ENCODE measurements around the gene NLRP7. TPM values are rescaled to one million over a fixed set of nuclear protein-coding genes. Genes with fewer than 3 reads are reported as not detected.
A peak's percentile ranks its signal among the peaks of the same experiment; 100 is the strongest.
"Not testable (repeated sequence)": the region's sequence is repeated elsewhere in the genome, so short reads cannot be mapped to it uniquely, and the experiment has no call there.

NLRP7 gene
- total RNA-seq, 1 experiment from 2014 or later = 0.11 TPM

DNA sequence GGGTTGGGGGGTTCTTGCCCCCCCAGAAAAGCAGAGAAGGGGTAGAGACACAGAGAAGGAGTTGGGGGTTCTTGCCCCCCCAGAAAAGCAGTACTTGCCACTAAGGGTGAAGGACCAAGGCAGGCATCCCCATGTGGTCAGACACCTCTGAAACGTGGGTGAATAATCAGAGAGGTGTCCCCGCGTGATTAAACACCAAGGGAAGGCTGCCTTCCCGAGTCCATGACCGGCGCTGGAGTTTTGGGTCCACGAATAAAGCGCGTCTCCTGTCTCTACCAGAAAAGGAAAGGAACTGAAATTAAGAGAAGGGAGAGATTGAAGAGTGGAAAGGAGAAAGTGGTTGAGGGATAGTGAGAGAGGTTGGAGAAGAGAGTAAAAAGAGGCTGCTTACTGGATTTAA is 47.7 kb downstream of the NLRP7 start:
- not testable (repeated sequence) for H3K4me3 ChIP-seq (ENCODE audit: low read length); H2AFZ ChIP-seq (ENCODE audit: low read length); DNase-seq; H3K9me3 ChIP-seq (ENCODE audit: low read length); H4K20me1 ChIP-seq (ENCODE audit: insufficient read depth, low read depth, low read length); H3K27me3 ChIP-seq (ENCODE audit: low read length); H3K79me2 ChIP-seq (ENCODE audit: low read length); H3K36me3 ChIP-seq (ENCODE audit: insufficient read depth, low read length); H3K4me2 ChIP-seq (ENCODE audit: low read depth, low read length, poor library complexity, severe bottlenecking); H3K4me1 ChIP-seq (ENCODE audit: low read length); H3K9ac ChIP-seq (ENCODE audit: low read length); H3K27ac ChIP-seq (ENCODE audit: low read length); H3K9me2 ChIP-seq (replicated peaks; ENCODE audit: insufficient read depth, low read length)

DNA sequence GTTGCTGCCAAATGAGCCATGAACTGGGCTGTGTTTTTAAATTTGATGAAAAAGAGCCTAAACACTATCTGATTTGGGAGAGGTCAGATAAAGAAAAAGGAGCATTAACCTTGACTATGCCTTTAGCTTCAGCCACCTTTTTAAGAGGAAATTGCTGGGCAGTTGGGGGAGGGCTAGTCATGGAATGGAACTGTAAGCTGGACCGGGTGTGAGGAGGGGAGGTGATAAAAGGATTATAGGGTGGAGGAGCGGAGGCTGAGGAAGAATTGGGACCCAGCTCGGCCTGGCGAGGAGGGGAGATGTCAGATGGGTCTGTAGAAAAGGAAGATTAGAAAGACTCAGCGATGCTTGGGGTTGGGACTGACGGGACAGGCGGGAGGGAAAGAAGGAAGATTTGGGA is 48.6 kb downstream of the NLRP7 start:
- H3K9me2 ChIP-seq (replicated peaks; ENCODE audit: insufficient read depth, low read length); H4K20me1 ChIP-seq (ENCODE audit: insufficient read depth, low read depth, low read length); H3K36me3 ChIP-seq (ENCODE audit: insufficient read depth, low read length); H3K27ac ChIP-seq (ENCODE audit: low read length); H3K79me2 ChIP-seq (ENCODE audit: low read length); DNase-seq; H3K9me3 ChIP-seq (ENCODE audit: low read length); H3K4me2 ChIP-seq (ENCODE audit: low read depth, low read length, poor library complexity, severe bottlenecking); H3K4me1 ChIP-seq (ENCODE audit: low read length); H2AFZ ChIP-seq (ENCODE audit: low read length); H3K27me3 ChIP-seq (ENCODE audit: low read length); H3K4me3 ChIP-seq (ENCODE audit: low read length); H3K9ac ChIP-seq (ENCODE audit: low read length): not testable (repeated sequence)

DNA sequence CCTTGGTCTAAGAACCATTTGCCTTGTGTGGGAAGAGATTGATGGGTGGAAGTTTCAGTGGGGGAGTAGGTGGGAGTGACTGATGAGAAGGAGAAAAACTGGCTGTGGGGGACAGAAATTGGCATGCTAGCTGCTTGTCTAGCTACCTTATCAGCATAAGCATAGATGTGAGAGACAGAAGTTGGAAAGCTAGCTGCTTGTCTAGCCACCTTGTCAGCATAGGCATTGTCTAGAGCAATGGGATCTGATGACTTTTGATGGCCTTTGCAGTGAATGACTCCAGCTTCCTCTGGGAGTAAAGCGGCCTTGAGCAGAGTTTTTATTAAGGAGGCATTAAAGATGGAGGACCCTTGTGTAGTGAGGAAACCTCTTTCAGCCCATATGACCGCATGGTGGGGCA is 51.3 kb downstream of the NLRP7 start:
- Histone ChIP-seq H3K27ac (ENCODE audit: low read length) (no peak overlapping the region), H3K9me3 (ENCODE audit: low read length) (no peaks in the 10 kb centered on the region), H3K27me3 (ENCODE audit: low read length) (no peaks in the 10 kb centered on the region), H2AFZ (ENCODE audit: low read length) (no peak overlapping the region), H3K9me2 (replicated peaks; ENCODE audit: insufficient read depth, low read length) (no peaks in the 10 kb centered on the region), H3K4me2 (ENCODE audit: low read depth, low read length, poor library complexity, severe bottlenecking) (no peak overlapping the region), H3K4me3 (ENCODE audit: low read length) (no peak overlapping the region), H3K9ac (ENCODE audit: low read length) (no peak overlapping the region), H4K20me1 (ENCODE audit: insufficient read depth, low read depth, low read length) (no peaks in the 10 kb centered on the region), H3K4me1 (ENCODE audit: low read length) (no peaks in the 10 kb centered on the region), H3K79me2 (ENCODE audit: low read length) (no peaks in the 10 kb centered on the region), H3K36me3 (ENCODE audit: insufficient read depth, low read length) (no peaks in the 10 kb centered on the region)
- DNase-seq = no peak

DNA sequence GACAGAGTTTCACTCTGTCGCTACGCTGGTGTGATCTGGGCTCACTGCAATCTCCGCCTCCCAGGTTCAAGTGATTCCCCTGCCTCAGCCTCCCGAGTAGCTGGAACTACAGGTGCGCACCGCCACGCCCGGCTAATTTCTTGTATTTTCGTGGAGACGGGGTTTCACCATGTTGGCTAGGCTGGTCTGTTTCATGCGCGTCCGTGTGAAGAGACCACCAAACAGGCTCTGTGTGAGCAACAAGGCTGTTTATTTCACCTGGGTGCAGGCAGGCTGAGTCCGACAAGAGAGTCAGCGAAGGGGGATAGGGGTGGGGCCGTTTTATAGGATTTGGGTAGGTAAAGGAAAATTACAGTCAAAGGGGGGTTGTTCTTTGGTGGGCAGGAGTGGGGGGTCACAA is 53.2 kb downstream of the NLRP7 start:
- not testable (repeated sequence) for H3K27me3 ChIP-seq (ENCODE audit: low read length); DNase-seq; H3K9me3 ChIP-seq (ENCODE audit: low read length); H3K27ac ChIP-seq (ENCODE audit: low read length); H3K9me2 ChIP-seq (replicated peaks; ENCODE audit: insufficient read depth, low read length); H4K20me1 ChIP-seq (ENCODE audit: insufficient read depth, low read depth, low read length); H3K4me3 ChIP-seq (ENCODE audit: low read length); H3K4me2 ChIP-seq (ENCODE audit: low read depth, low read length, poor library complexity, severe bottlenecking); H3K36me3 ChIP-seq (ENCODE audit: insufficient read depth, low read length); H3K79me2 ChIP-seq (ENCODE audit: low read length); H3K4me1 ChIP-seq (ENCODE audit: low read length); H2AFZ ChIP-seq (ENCODE audit: low read length); H3K9ac ChIP-seq (ENCODE audit: low read length)

DNA sequence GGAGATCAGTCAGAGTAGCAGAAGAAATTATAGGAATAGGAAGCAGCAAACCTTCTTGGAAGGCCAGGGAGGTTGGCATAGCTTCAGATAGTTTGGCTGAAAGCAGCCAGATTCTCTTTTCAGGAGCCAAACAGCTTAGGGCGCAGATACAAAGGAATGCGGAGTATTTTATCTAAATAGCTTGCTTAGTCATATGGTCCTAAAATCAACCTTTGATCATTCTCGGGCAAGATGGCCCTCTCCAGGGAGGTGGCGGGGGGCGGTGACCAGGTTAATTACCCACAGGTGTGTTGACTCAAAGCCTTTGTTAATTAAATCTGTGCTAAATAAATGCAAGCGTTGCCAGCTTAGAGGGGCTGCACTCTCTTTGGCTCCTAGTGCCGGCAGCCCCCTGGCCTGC is 53.9 kb downstream of the NLRP7 start:
- no peak for DNase-seq
- Histone ChIP-seq H3K79me2 (ENCODE audit: low read length) (no peaks in the 10 kb centered on the region), H3K36me3 (ENCODE audit: insufficient read depth, low read length) (no peaks in the 10 kb centered on the region), H3K4me2 (ENCODE audit: low read depth, low read length, poor library complexity, severe bottlenecking) (no peak overlapping the region), H3K9me3 (ENCODE audit: low read length) (no peaks in the 10 kb centered on the region), H3K4me3 (ENCODE audit: low read length) (no peak overlapping the region), H4K20me1 (ENCODE audit: insufficient read depth, low read depth, low read length) (no peaks in the 10 kb centered on the region), H3K4me1 (ENCODE audit: low read length) (no peaks in the 10 kb centered on the region), H3K27me3 (ENCODE audit: low read length) (no peaks in the 10 kb centered on the region), H3K9ac (ENCODE audit: low read length) (no peak overlapping the region), H3K27ac (ENCODE audit: low read length) (no peak overlapping the region), H3K9me2 (replicated peaks; ENCODE audit: insufficient read depth, low read length) (no peaks in the 10 kb centered on the region), H2AFZ (ENCODE audit: low read length) (no peak overlapping the region)

DNA sequence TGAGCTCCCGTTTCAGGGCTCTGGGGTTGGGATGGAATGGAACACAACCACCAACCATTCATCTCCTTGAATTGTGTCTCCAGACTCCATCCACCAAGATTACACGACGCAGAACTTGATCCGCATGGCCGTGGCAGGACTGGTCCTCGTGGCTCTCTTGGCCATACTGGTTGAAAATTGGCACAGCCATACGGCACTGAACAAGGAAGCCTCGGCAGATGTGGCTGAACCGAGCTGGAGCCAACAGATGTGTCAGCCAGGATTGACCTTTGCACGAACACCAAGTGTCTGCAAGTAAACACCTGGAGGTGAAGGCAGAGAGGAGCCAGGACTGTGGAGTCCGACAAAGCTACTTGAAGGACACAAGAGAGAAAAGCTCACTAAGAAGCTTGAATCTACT is 57.8 kb downstream of the NLRP7 start:
- Histone ChIP-seq H3K4me3 (ENCODE audit: low read length) (no peak overlapping the region), H3K27me3 (ENCODE audit: low read length) (no peaks in the 10 kb centered on the region), H4K20me1 (ENCODE audit: insufficient read depth, low read depth, low read length) (no peaks in the 10 kb centered on the region), H3K9ac (ENCODE audit: low read length) (no peak overlapping the region), H3K36me3 (ENCODE audit: insufficient read depth, low read length) (no peaks in the 10 kb centered on the region), H3K27ac (ENCODE audit: low read length) (no peak overlapping the region), H3K79me2 (ENCODE audit: low read length) (no peaks in the 10 kb centered on the region), H3K9me2 (replicated peaks; ENCODE audit: insufficient read depth, low read length) (no peaks in the 10 kb centered on the region), H2AFZ (ENCODE audit: low read length) (no peak overlapping the region), H3K4me2 (ENCODE audit: low read depth, low read length, poor library complexity, severe bottlenecking) (no peak overlapping the region), H3K4me1 (ENCODE audit: low read length) (no peaks in the 10 kb centered on the region), H3K9me3 (ENCODE audit: low read length) (no peaks in the 10 kb centered on the region)
- no peak for DNase-seq

DNA sequence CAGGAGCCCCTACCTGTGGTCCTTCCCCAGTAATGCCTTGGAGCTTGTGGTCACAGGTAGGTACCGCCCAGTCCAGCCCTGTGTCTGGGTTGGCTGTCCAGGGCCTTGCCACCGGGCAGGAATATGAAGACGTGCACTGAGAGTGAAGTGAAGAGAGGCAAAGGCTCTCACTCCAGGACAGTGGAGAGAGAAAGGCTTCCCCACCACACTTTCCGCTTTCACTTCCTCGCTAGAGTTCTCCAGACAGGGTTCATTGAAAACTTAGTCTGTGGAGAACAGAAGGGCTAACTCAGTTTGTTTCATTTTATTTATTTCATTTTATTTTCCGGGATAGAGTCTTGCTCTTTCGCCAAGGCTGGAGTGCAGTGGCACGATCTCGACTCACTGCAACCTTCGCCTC is 59.1 kb downstream of the NLRP7 start:
- Histone ChIP-seq H3K4me3 (ENCODE audit: low read length) (no peak overlapping the region), H4K20me1 (ENCODE audit: insufficient read depth, low read depth, low read length) (no peaks in the 10 kb centered on the region), H3K4me2 (ENCODE audit: low read depth, low read length, poor library complexity, severe bottlenecking) (no peak overlapping the region), H3K27me3 (ENCODE audit: low read length) (no peaks in the 10 kb centered on the region), H3K79me2 (ENCODE audit: low read length) (no peaks in the 10 kb centered on the region), H3K9me2 (replicated peaks; ENCODE audit: insufficient read depth, low read length) (no peaks in the 10 kb centered on the region), H2AFZ (ENCODE audit: low read length) (no peak overlapping the region), H3K27ac (ENCODE audit: low read length) (no peak overlapping the region), H3K36me3 (ENCODE audit: insufficient read depth, low read length) (no peaks in the 10 kb centered on the region), H3K9me3 (ENCODE audit: low read length) (no peaks in the 10 kb centered on the region), H3K4me1 (ENCODE audit: low read length) (no peaks in the 10 kb centered on the region), H3K9ac (ENCODE audit: low read length) (no peak overlapping the region)
- peak; percentile 40 for DNase-seq

DNA sequence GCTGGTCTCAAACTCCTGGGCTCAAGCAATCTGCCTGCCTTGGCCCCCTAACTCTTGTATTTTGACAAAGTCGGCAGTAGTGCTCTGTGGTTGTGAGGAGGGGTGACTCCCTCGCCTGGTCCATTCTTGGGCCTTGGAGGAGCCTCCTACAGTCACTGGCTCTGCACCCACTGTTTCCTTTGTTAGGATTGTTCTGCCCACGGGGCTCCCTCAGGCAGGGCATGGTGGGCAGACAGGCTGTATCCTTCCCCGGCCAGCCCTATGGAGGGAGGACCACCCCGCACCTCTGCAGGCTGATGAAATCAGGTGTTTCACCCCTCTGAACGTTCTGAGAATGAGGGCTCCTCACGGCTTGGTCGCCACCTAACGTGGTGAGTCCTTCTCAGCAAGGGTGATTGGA is 64.1 kb downstream of the NLRP7 start:
- H4K20me1 ChIP-seq (ENCODE audit: insufficient read depth, low read depth, low read length) = no peaks in the 10 kb centered on the region
- H3K4me3 ChIP-seq (ENCODE audit: low read length) = no peak overlapping the region
- no peak overlapping the region for H3K9ac ChIP-seq (ENCODE audit: low read length)
- H3K79me2 ChIP-seq (ENCODE audit: low read length) = no peaks in the 10 kb centered on the region
- no peak overlapping the region for H2AFZ ChIP-seq (ENCODE audit: low read length)
- no peaks in the 10 kb centered on the region for H3K9me3 ChIP-seq (ENCODE audit: low read length)
- no peak overlapping the region for H3K4me2 ChIP-seq (ENCODE audit: low read depth, low read length, poor library complexity, severe bottlenecking)
- no peaks in the 10 kb centered on the region for H3K36me3 ChIP-seq (ENCODE audit: insufficient read depth, low read length)
- peak; percentile 26 for DNase-seq
- no peak overlapping the region for H3K27ac ChIP-seq (ENCODE audit: low read length)
- H3K9me2 ChIP-seq (replicated peaks; ENCODE audit: insufficient read depth, low read length) = no peaks in the 10 kb centered on the region
- H3K4me1 ChIP-seq (ENCODE audit: low read length) = no peaks in the 10 kb centered on the region
- no peaks in the 10 kb centered on the region for H3K27me3 ChIP-seq (ENCODE audit: low read length)

DNA sequence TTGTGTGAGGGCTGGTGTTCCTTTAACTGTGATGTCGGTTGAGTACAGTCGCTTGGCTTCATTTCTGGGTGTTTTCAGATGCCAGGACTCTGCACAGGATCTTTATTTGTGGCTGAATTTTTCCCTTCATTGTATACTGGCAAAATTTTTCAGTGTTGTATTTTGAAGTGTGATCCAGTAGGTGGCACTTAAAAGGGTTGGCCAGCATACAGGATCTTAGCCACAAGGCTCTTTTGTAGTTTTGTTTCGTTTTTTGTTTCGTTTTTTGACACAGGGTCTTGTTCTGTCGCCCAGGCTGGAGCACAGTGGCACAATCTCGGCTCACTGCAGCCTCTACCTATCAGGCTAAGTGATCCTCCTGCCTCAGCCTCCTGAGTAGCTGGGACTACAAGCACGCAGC is 64.6 kb downstream of the NLRP7 start:
- no peaks in the 10 kb centered on the region for H4K20me1 ChIP-seq (ENCODE audit: insufficient read depth, low read depth, low read length)
- no peaks in the 10 kb centered on the region for H3K9me2 ChIP-seq (replicated peaks; ENCODE audit: insufficient read depth, low read length)
- H3K9me3 ChIP-seq (ENCODE audit: low read length) = no peaks in the 10 kb centered on the region
- no peak overlapping the region for H3K27ac ChIP-seq (ENCODE audit: low read length)
- no peaks in the 10 kb centered on the region for H3K27me3 ChIP-seq (ENCODE audit: low read length)
- H3K9ac ChIP-seq (ENCODE audit: low read length) = no peak overlapping the region
- no peaks in the 10 kb centered on the region for H3K36me3 ChIP-seq (ENCODE audit: insufficient read depth, low read length)
- no peaks in the 10 kb centered on the region for H3K4me1 ChIP-seq (ENCODE audit: low read length)
- H2AFZ ChIP-seq (ENCODE audit: low read length) = no peak overlapping the region
- peak; percentile 50 for DNase-seq
- H3K4me2 ChIP-seq (ENCODE audit: low read depth, low read length, poor library complexity, severe bottlenecking) = no peak overlapping the region
- no peak overlapping the region for H3K4me3 ChIP-seq (ENCODE audit: low read length)
- no peaks in the 10 kb centered on the region for H3K79me2 ChIP-seq (ENCODE audit: low read length)
